IPS-20b (cell line): ENCODE measurements around the gene SNX27.

ENCODE experiments used
- H3K27ac ChIP-seq: one replicate; pipeline ENCODE4 v1.5.1; 2013; ENCODE audit warnings: low read length
- H3K27me3 ChIP-seq: 2 replicates; pipeline ENCODE4 v1.6.1; 2013; ENCODE audit warnings: mild to moderate bottlenecking, low read length, inconsistent platforms; ENCODE audit not compliant: insufficient read depth
- H3K36me3 ChIP-seq: 2 replicates; pipeline ENCODE4 v1.6.1; 2013; ENCODE audit warnings: low read depth, mild to moderate bottlenecking, inconsistent platforms, low read length, moderate library complexity; ENCODE audit not compliant: insufficient read depth
- H3K4me1 ChIP-seq: 2 replicates; pipeline ENCODE4 v1.6.1; 2013; ENCODE audit warnings: mild to moderate bottlenecking, control low read depth, inconsistent platforms, low read length, moderate library complexity; ENCODE audit not compliant: insufficient read depth
- H3K4me3 ChIP-seq: 2 replicates; pipeline ENCODE4 v1.5.1; 2013; ENCODE audit warnings: mild to moderate bottlenecking, low read length, inconsistent platforms
- H3K9ac ChIP-seq: 2 replicates; pipeline ENCODE4 v1.6.1; 2013; ENCODE audit warnings: low read depth, mild to moderate bottlenecking, inconsistent platforms, low read length, moderate library complexity
- H3K9me3 ChIP-seq: 2 replicates; pipeline ENCODE4 v1.6.1; 2013; ENCODE audit warnings: mild to moderate bottlenecking, low read depth, low read length, inconsistent platforms; ENCODE audit not compliant: insufficient read depth

The SNX27 gene

GRCh38 chr1:151684128-151684527 is 72.3 kb downstream of the SNX27 start:
- no peaks in the 10 kb centered on the region for H3K4me1 ChIP-seq
- no peak overlapping the region for H3K4me3 ChIP-seq
- H3K9ac ChIP-seq = no peak overlapping the region
- no peaks in the 10 kb centered on the region for H3K9me3 ChIP-seq
- H3K36me3 ChIP-seq = peaks cover 39% of the 10 kb centered on the region
- H3K27me3 ChIP-seq = no peaks in the 10 kb centered on the region
- no peak overlapping the region for H3K27ac ChIP-seq

GRCh38 chr1:151686561-151686960 is 74.7 kb downstream of the SNX27 start:
- Histone ChIP-seq H3K27ac (no peak overlapping the region), H3K36me3 (peaks cover 35% of the 10 kb centered on the region)

GRCh38 chr1:151689494-151689893 is 77.6 kb downstream of the SNX27 start:
- Histone ChIP-seq H3K36me3 (peaks cover 46% of the 10 kb centered on the region), H3K4me3 (no peak overlapping the region), H3K4me1 (no peaks in the 10 kb centered on the region)

More at GRCh38 chr1:151686561-151686960, 74.7 kb downstream of the SNX27 start:
- Histone ChIP-seq H3K4me3 (no peak overlapping the region), H3K27me3 (no peaks in the 10 kb centered on the region), H3K9me3 (no peaks in the 10 kb centered on the region), H3K4me1 (no peaks in the 10 kb centered on the region), H3K9ac (no peak overlapping the region)

GRCh38 chr1:151692226-151692625 is 80.4 kb downstream of the SNX27 start:
- H3K4me3 ChIP-seq = no peak overlapping the region
- no peak overlapping the region for H3K27ac ChIP-seq
- H3K9ac ChIP-seq = no peak overlapping the region
- H3K9me3 ChIP-seq = no peaks in the 10 kb centered on the region
- H3K4me1 ChIP-seq = no peaks in the 10 kb centered on the region
- peaks cover 37% of the 10 kb centered on the region for H3K36me3 ChIP-seq
- no peaks in the 10 kb centered on the region for H3K27me3 ChIP-seq

More at GRCh38 chr1:151689494-151689893, 77.6 kb downstream of the SNX27 start:
- H3K9ac ChIP-seq = no peak overlapping the region
- no peaks in the 10 kb centered on the region for H3K9me3 ChIP-seq
- H3K27me3 ChIP-seq = no peaks in the 10 kb centered on the region
- H3K27ac ChIP-seq = no peak overlapping the region

DNA sequence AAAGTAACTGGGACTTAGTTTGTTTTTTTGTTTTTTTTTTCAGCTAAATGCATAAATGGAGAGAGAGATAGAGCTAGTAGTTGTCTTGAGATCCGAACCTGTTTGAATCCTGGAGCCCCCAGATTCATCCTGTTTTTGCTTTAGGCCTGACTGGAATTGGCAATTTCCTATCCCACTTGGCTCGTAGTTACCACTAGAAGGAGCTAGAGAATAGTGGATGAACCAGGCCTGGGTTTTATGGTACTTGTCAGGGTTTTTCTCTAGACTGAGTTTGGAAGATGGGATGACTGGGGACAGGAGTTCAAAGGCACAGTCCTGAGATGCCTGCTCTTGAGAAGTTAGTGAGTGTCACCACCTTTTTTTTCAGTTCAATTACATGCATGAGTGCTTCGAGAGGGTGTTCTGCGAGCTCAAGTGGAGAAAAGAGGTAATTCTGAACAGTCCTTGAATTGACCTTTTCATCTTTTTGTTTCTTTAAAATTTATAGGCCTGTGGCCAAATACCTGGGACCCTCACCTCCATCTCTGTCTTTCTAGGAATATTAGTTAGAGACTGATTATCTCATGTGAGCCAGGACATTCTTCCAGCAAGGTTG is 81.3 kb downstream of the SNX27 start:
- no peaks in the 10 kb centered on the region for H3K4me1 ChIP-seq
- H3K9ac ChIP-seq = no peak overlapping the region
- no peaks in the 10 kb centered on the region for H3K27me3 ChIP-seq
- H3K36me3 ChIP-seq = peaks cover 46% of the 10 kb centered on the region
- no peaks in the 10 kb centered on the region for H3K9me3 ChIP-seq
- no peak overlapping the region for H3K4me3 ChIP-seq
- no peak overlapping the region for H3K27ac ChIP-seq

GRCh38 chr1:151701515-151701914 is 89.7 kb downstream of the SNX27 start:
- Histone ChIP-seq H3K27ac (no peak overlapping the region), H3K36me3 (peaks cover 49% of the 10 kb centered on the region), H3K9ac (no peak overlapping the region), H3K4me3 (no peak overlapping the region), H3K9me3 (no peaks in the 10 kb centered on the region), H3K4me1 (no peaks in the 10 kb centered on the region), H3K27me3 (no peaks in the 10 kb centered on the region)

- Histone ChIP-seq H3K4me3 (no peak overlapping the region), H3K9ac (no peak overlapping the region), H3K27me3 (no peaks in the 10 kb centered on the region), H3K27ac (no peak overlapping the region), H3K36me3 (peaks cover 38% of the 10 kb centered on the region), H3K4me1 (no peaks in the 10 kb centered on the region), H3K9me3 (no peaks in the 10 kb centered on the region)
These were observed 91.1 kb downstream of the SNX27 start for GRCh38 chr1:151702936-151703335.

GRCh38 chr1:151703813-151704212 is 92.0 kb downstream of the SNX27 start:
- Histone ChIP-seq H3K27ac (no peak overlapping the region), H3K4me3 (no peak overlapping the region), H3K9ac (no peak overlapping the region)

GRCh38 chr1:151704246-151704645 is 92.4 kb downstream of the SNX27 start:
- Histone ChIP-seq H3K4me1 (no peaks in the 10 kb centered on the region), H3K27me3 (no peaks in the 10 kb centered on the region), H3K27ac (no peak overlapping the region), H3K9me3 (no peaks in the 10 kb centered on the region), H3K4me3 (no peak overlapping the region), H3K36me3 (peaks cover 27% of the 10 kb centered on the region), H3K9ac (no peak overlapping the region)

More at GRCh38 chr1:151703813-151704212, 92.0 kb downstream of the SNX27 start:
- Histone ChIP-seq H3K27me3 (no peaks in the 10 kb centered on the region), H3K4me1 (no peaks in the 10 kb centered on the region), H3K36me3 (peaks cover 31% of the 10 kb centered on the region), H3K9me3 (no peaks in the 10 kb centered on the region)

DNA sequence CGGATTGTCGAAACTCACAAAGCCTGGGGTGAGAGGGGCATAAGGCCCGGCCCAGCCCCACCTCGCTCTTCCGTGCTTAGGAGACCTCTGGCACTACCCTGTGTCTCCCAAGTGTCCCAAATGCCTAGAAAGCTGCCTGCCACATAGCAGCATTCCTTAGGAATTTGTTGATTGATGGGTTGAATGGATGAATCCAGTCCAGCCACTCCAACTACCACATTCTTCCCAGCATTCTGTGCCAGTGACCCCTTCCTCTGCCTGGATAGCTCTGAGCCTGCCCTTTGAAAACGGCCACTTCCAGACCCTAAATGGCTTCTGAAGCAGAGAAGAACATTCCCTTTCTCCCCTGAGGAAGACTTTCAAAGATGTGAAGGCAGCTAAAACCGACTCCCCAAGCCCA is 93.3 kb downstream of the SNX27 start:
- Histone ChIP-seq H3K4me3 (no peak overlapping the region), H3K27me3 (no peaks in the 10 kb centered on the region), H3K4me1 (no peaks in the 10 kb centered on the region), H3K9me3 (no peaks in the 10 kb centered on the region), H3K9ac (no peak overlapping the region), H3K36me3 (peaks cover 18% of the 10 kb centered on the region), H3K27ac (no peak overlapping the region)

- H3K27me3 ChIP-seq = no peaks in the 10 kb centered on the region
- no peak overlapping the region for H3K9ac ChIP-seq
- no peak overlapping the region for H3K4me3 ChIP-seq
- no peak overlapping the region for H3K27ac ChIP-seq
- peaks cover 2% of the 10 kb centered on the region; the same call in 1 of the 2 replicates for H3K4me1 ChIP-seq
- peaks cover 10% of the 10 kb centered on the region for H3K36me3 ChIP-seq
- H3K9me3 ChIP-seq = no peaks in the 10 kb centered on the region
These were observed 94.1 kb downstream of the SNX27 start for GRCh38 chr1:151705753-151706463.
